ENCODE data around the gene PURB.
"Not testable (repeated sequence)": the region's sequence is repeated elsewhere in the genome, so short reads cannot be mapped to it uniquely, and the experiment has no call there.

PURB gene

GRCh38 chr7:44858161-44858560, 27.2 kb downstream of the PURB start:
- FAIRE-seq, result no peak
- no peak for DNase-seq (ENCODE audit: insufficient read length, low spot score)

GRCh38 chr7:44854644-44855364, 30.5 kb downstream of the PURB start:
- no peak for DNase-seq (ENCODE audit: insufficient read length, low spot score)
- no peak for FAIRE-seq

GRCh38 chr7:44853391-44853790, 31.9 kb downstream of the PURB start:
- DNase-seq (ENCODE audit: insufficient read length, low spot score) (no peak), FAIRE-seq (no peak)

GRCh38 chr7:44852590-44852989, 32.7 kb downstream of the PURB start:
- no peak for FAIRE-seq
- no peak for DNase-seq (ENCODE audit: insufficient read length, low spot score)

- no peak for FAIRE-seq
- DNase-seq (ENCODE audit: insufficient read length, low spot score), result no peak
Measured at GRCh38 chr7:44849885-44850544, 35.3 kb downstream of the PURB start.

GRCh38 chr7:44849259-44849884, 36.0 kb downstream of the PURB start:
- DNase-seq (ENCODE audit: insufficient read length, low spot score) (no peak), FAIRE-seq (no peak)

GRCh38 chr7:44847920-44848634, 37.3 kb downstream of the PURB start, which contains the start of gene H2AZ2:
TSS of gene H2AZ2 (minus strand) at chr7:44848087. CDS start at chr7:44847971, 116 bp downstream.
- FAIRE-seq (peak; percentile 92), DNase-seq (ENCODE audit: insufficient read length, low spot score) (peak; percentile 88)

GRCh38 chr7:44847509-44847919, 37.8 kb downstream of the PURB start:
- DNase-seq (ENCODE audit: insufficient read length, low spot score) (peak; percentile 48), FAIRE-seq (peak; percentile 86)

- FAIRE-seq, result peak; percentile 52
Measured at GRCh38 chr7:44846816-44847508, 38.4 kb downstream of the PURB start.

GRCh38 chr7:44846390-44846789, 38.9 kb downstream of the PURB start:
- DNase-seq (ENCODE audit: insufficient read length, low spot score); FAIRE-seq: not testable (repeated sequence)

More at GRCh38 chr7:44846816-44847508, 38.4 kb downstream of the PURB start:
- no peak for DNase-seq (ENCODE audit: insufficient read length, low spot score)

GRCh38 chr7:44845451-44845850, 39.9 kb downstream of the PURB start:
- no peak for FAIRE-seq

GRCh38 chr7:44843440-44843839, 41.9 kb downstream of the PURB start:
- not testable (repeated sequence) for FAIRE-seq; DNase-seq (ENCODE audit: insufficient read length, low spot score)

More at GRCh38 chr7:44845451-44845850, 39.9 kb downstream of the PURB start:
- DNase-seq (ENCODE audit: insufficient read length, low spot score), result no peak

GRCh38 chr7:44842675-44843074, 42.7 kb downstream of the PURB start:
- FAIRE-seq; DNase-seq (ENCODE audit: insufficient read length, low spot score): not testable (repeated sequence)

- no peak for FAIRE-seq
- no peak for DNase-seq (ENCODE audit: insufficient read length, low spot score)
Measured at GRCh38 chr7:44838751-44839150, 46.6 kb downstream of the PURB start.

GRCh38 chr7:44827567-44827966, 57.8 kb downstream of the PURB start:
- FAIRE-seq (peak; percentile 8), DNase-seq (ENCODE audit: insufficient read length, low spot score) (no peak)

Data from GM19239 (cell line).